Kidney epithelial cell (primary cell): ENCODE measurements around the gene TRAPPC3L. TPM values are rescaled to one million over a fixed set of nuclear protein-coding genes. Genes with fewer than 3 reads are reported as not detected.

Experiments
- DNase-seq: peaks from one replicate; pipeline ENCODE4 v3.0.0-alpha.2; 2010; ENCODE audit warnings: low read depth
- H3K27me3 ChIP-seq: 2 replicates; pipeline ENCODE4 v1.6.0; 2011; ENCODE audit warnings: low read length; ENCODE audit not compliant: control insufficient read depth, insufficient read depth
- H3K36me3 ChIP-seq: 2 replicates; pipeline ENCODE4 v1.5.1; 2011; ENCODE audit warnings: low read length; ENCODE audit not compliant: control insufficient read depth, insufficient read depth
- H3K4me3 ChIP-seq: 2 replicates; pipeline ENCODE4 v1.5.1; 2011; ENCODE audit warnings: low read depth, mild to moderate bottlenecking, control low read depth, low read length
- total RNA-seq: library from RNA; depleted of rRNA; stranded (reverse); fragments of >200 nt; gene quantifications from 2 replicates; pipeline ENCODE4 v1.2.3, GENCODE V29; 2015
- TF ChIP-seq, protein P1 (sequence below): IDR thresholded peaks from 2 replicates; pipeline ENCODE4 v1.5.1; 2011; ENCODE audit warnings: mild to moderate bottlenecking, moderate library complexity, low read length, control low read depth, inconsistent platforms; ENCODE audit not compliant: insufficient read depth, poor library complexity, severe bottlenecking

TRAPPC3L gene
- total RNA-seq, 1 donor from 2014 or later = not detected

DNA sequence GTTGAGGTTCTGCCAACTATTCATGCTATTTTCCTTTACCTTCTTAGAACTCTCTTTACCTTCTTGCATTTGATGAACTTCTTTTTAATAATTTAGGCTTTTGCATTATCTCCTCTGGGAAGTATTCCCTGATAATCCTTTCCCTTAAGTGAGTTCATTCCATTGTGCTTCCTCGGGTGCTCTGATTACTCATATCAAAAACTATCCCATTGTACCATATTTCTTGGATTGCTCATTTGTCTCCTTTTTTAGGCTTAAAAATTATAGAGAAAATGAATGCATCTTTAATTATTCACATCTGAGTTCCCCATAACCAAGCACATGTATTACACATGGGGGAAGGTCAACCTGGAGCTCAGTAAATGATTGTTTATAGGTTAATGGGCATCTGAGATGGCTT is 10.6 kb upstream of the TRAPPC3L start:
- H3K4me3 ChIP-seq = no peak overlapping the region
- TF ChIP-seq, protein P1, sequence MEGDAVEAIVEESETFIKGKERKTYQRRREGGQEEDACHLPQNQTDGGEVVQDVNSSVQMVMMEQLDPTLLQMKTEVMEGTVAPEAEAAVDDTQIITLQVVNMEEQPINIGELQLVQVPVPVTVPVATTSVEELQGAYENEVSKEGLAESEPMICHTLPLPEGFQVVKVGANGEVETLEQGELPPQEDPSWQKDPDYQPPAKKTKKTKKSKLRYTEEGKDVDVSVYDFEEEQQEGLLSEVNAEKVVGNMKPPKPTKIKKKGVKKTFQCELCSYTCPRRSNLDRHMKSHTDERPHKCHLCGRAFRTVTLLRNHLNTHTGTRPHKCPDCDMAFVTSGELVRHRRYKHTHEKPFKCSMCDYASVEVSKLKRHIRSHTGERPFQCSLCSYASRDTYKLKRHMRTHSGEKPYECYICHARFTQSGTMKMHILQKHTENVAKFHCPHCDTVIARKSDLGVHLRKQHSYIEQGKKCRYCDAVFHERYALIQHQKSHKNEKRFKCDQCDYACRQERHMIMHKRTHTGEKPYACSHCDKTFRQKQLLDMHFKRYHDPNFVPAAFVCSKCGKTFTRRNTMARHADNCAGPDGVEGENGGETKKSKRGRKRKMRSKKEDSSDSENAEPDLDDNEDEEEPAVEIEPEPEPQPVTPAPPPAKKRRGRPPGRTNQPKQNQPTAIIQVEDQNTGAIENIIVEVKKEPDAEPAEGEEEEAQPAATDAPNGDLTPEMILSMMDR = no peak
- DNase-seq = no peak

DNA sequence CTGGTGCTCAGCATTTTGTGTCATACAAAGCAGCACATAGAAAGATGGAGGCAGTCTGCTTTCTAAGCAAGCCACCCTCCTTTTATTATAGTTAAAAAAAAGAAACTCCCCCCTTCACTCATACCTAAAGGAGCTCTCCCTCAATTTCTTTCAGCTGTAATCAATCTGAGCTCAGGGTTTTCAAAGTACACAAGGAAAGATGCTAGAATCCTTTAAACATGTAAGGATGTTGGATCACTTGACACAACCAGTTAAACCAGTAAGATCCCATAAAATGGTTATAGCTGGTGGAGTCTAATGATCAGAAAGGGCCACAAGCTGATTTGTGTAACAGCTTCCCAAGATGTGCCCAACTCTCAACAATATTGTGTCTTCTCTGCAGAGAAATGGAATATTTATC is 8.0 kb upstream of the TRAPPC3L start, which contains the start of gene CALHM4:
Gene CALHM4, plus strand, starts transcription at position 301 of the 400 bp plus-strand sequence. Its CDS starts 43 bp downstream, at position 344.
- no peak for DNase-seq
- Histone ChIP-seq H3K4me3 (no peak within 1 kb of the TSS), H3K27me3 (no peaks in the 10 kb centered on the region), H3K36me3 (no peaks in the 10 kb centered on the region)
- TF ChIP-seq, protein P1 = no peak

More for the DNA sequence above, 10.6 kb upstream of the TRAPPC3L start:
- no peaks in the 10 kb centered on the region for H3K36me3 ChIP-seq
- H3K27me3 ChIP-seq = no peaks in the 10 kb centered on the region

DNA sequence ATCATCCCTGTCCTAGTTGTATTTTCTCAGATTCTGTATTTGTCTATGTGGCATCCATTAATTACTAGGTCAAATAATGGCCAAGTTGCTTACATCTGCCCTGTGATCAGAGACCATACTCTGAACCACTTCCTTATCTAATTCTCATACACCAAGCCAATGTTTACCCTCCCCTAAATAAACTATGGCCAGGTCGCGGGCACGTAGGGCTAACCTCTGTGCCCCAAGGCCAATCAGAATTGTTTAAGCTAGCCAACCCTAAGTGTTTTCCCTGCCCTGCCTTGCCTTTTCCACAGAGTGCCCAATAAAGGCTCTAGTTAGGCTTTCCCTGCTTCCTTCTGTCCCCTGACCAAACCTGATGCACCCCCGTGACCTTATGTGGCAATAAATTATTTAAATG is 5.3 kb upstream of the TRAPPC3L start:
- no peak overlapping the region for H3K4me3 ChIP-seq
- no peaks in the 10 kb centered on the region for H3K27me3 ChIP-seq
- TF ChIP-seq, protein P1 = no peak
- DNase-seq = no peak
- H3K36me3 ChIP-seq = no peaks in the 10 kb centered on the region

DNA sequence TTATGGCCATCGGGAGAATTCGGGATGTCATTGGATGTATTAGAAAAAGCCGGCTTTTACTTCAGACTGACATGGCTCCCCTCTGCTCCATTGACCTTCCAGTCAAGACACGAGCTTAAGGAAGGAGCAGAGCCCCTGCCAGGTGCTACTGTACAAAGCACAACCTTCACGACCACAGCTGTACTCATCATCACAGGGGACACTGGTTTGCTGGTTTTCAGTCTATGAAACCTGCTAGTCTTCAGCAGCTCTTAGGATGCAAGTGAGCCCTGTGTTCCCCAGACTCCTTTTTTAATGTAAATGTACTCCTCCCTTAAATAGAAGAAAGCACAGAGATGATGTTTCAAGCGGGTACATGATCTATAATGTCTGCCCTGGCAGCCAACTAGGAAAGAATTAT is 1.9 kb upstream of the TRAPPC3L start:
- TF ChIP-seq, protein P1 = no peak
- no peaks in the 10 kb centered on the region for H3K27me3 ChIP-seq
- no peak overlapping the region for H3K4me3 ChIP-seq
- H3K36me3 ChIP-seq = no peaks in the 10 kb centered on the region
- DNase-seq = no peak

DNA sequence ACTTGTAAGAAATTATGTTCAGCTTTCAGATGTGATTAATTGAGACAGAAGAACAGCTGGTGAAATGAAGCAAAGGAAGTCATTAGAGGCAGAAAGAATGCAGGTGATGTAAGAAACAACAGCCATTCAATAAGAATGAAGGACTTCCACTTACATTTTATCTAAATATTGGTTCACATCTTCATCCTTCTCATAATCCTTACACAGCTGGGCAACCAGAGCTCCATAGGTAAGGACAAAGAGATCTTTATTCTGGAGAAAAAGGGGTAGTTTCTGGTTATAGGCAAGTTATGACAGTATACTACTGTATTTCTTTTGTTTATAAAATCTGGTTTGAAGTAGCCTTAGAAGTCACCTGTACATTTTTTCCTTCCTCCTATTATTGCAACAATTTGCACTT is 2.3 kb downstream of the TRAPPC3L start:
- no peak for DNase-seq
- Histone ChIP-seq H3K27me3 (no peaks in the 10 kb centered on the region), H3K36me3 (no peaks in the 10 kb centered on the region), H3K4me3 (no peak overlapping the region)
- TF ChIP-seq, protein P1 = no peak

DNA sequence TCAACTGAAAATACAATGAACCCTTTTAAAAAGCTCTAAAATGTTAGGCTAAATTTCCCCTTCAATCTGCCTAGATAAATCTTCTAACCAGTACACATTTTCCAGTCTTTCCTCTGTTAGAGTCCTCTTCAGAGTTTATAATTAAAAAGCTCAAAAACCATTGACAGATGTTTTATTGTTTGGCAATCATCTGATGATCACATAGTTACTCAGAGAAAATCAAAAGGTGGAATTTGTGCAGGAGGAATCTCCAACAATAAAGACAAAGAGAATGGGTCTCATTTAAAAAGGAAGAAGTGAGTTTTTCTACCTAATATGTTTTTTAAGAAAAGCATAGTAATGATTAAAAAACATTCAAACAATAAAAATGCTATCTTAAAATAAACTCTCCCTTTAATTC is 3.1 kb downstream of the TRAPPC3L start:
- no peaks in the 10 kb centered on the region for H3K36me3 ChIP-seq
- no peak overlapping the region for H3K4me3 ChIP-seq
- TF ChIP-seq, protein P1 = no peak
- no peaks in the 10 kb centered on the region for H3K27me3 ChIP-seq
- DNase-seq = no peak
